Neural progenitor cell (in vitro differentiated cells): Measurements from ENCODE around the gene SBNO1.

Source experiments
- CTCF ChIP-seq: fragments of 200-600 bp; sonication (generic); IDR thresholded peaks from 2 replicates; pipeline ENCODE4 v1.5.1; 2017; ENCODE audit warnings: antibody characterized with exemption, mild to moderate bottlenecking
- EZH2 ChIP-seq: fragments of 200-600 bp; sonication (generic); IDR thresholded peaks from 2 replicates; pipeline ENCODE4 v1.6.1; 2017; ENCODE audit warnings: antibody characterized with exemption, mild to moderate bottlenecking, moderate library complexity
- EZH2phosphoT487 ChIP-seq: fragments of 200-600 bp; sonication (generic); IDR thresholded peaks from 2 replicates; pipeline ENCODE4 v1.6.1; 2017; ENCODE audit warnings: antibody characterized with exemption

GRCh38 chr12:123401753-123402683, 37.4 kb upstream of the SBNO1 start:
- TF ChIP-seq CTCF, result no peak
- no peak for TF ChIP-seq EZH2phosphoT487
- no peak for TF ChIP-seq EZH2
